Myometrial cell (primary cell): ENCODE results near the gene KCNIP2. TPM values are rescaled to one million over a fixed set of nuclear protein-coding genes. Genes with fewer than 3 reads are reported as not detected.

ENCODE experiments used
- total RNA-seq: library from RNA; depleted of rRNA; stranded (reverse); fragments of >200 nt; gene quantifications from 2 replicates; pipeline ENCODE4 v1.2.3, GENCODE V29; 2015

KCNIP2 gene
- 0.18 TPM in 1 of 2 replicates, not detected in the other for total RNA-seq

DNA sequence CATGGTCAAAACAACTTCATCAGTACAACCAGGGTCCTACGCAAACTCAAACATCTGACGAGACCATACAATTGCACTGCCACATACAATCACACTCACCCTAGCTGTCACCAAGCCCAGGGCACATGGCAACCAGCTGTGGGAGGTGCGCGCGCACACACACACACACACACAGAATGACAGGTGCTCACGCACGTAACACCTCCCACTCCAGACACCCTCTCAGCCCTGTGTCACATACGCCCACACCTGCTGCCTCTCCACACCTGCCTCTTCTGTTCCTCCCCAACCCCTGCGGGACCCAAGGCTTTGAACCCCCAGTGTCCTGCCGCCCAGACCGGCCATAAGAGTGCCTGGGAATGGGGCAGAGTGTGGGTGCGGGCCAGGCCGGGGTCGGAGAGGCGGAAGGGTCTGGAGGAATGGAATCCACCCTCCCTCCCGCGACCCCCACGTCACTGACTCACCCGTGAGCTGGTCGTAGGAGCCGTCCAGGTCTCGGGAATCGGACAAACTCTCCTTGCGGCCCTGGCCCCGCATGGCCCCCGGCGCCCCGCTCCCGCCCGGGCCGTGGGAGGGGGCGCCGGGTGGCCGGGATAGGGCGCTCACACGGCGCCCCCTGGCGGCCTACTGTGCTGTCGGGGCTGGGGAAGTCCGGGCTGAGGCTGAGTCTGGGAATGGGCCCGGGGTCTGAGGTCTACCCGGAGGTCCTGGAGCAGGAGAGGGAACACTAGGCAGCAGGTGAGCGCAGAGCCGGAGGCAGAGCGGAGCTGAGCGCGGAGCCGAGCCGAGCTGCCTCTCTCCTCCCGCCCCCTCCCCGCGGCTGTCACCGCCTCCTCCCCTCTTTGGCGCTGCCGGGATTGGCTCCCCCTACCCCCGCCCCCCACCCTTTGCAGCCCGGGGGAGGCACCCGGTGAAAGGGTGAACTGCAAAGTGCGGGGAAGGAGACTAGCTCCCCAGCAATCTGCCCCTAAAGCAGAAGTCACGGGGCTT, at the start of gene KCNIP2:
Gene KCNIP2 (minus strand): TSS at position 769 of the 990 bp plus-strand sequence. CDS start 232 bp downstream, at position 537.

DNA sequence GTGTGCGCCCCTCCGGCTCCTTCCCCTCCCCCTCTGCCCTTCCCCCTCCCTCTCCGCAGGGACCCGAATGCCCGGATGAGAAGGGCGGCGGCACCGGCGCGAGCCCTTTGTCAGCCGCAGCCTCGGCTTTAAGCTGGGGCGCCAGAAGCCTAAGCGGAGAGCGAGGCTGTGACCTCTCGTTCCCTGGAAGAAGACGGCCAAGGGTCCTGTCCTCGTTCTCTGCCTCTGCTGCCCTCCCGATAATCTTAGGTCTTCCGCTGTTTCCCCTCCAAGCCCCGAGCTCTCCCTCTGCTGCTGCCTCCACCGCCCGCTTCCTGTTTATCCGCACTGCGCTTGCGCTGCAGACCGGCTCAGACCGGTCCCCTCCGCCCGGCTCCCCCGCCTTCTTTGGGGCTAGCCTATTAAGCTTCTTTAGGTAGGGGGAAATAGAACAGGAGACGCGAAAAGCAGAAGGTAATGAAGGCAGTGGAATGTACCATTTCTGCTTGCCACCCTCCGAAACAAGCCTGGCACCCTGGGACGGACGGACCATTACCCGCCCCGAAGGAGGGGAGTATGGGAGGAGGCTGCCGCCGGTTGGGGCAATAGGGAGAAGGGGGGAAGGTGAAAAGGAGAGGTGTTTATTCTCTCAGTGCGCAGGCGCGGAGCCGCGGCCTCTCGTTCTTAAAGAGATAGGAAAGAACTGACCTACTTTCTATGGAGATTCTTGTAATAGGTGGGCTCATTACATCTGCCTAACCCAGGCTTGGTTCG, 25.3 kb downstream of the KCNIP2 start, which contains the start of gene OGA:
Gene OGA (minus strand): TSS at position 326 of the 753 bp plus-strand sequence. CDS start 422 bp downstream, outside the sequence.

DNA sequence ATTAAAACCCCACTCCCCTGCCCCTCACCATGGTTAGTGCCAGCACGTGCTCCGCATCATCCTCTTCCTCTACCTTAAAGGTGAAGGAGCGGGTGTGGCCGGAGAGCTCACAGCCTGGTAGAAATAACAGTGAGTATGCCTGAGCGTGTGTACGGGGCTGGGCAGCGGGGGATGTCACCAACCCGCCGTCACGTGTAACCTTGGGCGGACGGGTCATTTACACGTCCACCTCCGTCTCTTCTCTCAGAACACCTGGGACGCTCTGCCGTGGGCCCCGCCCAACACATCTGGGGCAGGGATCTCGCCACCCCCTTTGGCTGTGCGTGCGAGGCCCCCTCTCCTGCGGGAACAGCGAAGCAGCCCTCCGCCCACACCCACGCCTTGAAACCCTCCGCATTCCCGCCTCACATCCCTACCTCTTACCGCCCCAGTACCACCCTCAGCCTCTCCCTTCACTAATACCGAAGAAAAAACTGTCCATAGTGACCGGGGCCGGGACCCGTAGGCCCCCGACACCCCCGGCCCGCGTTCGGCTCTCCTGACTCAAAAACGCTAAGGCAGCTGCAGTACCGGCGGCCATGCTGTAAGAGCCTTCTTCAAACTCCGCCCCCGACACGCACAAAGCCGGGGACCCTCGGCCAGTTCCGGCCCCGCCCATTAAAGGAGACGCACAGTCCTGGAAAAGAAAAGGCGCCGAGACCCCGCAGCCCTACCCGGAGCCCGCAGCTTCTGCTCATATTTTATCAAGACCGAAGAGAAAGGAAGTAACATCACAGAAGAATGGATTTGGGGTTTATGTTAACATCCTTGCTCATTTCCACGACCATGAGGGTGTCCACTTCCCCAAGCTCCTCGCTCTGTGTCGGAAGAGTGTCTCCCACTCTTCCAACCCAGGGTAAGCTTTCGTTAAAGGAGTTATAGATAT, 60.5 kb downstream of the KCNIP2 start, which contains the start of gene NPM3:
Gene NPM3 (minus strand): TSS at position 636 of the 925 bp plus-strand sequence. CDS start 56 bp downstream, at position 580.

Other genes with a start within 250 kb of the KCNIP2 start
- 13.8 and 15.8 TPM in 2 replicates for gene FBXW4, start 148.6 kb downstream of the KCNIP2 start, total RNA-seq
- not detected in 2 replicates for gene FGF8, start 67.7 kb downstream of the KCNIP2 start, total RNA-seq
- gene NPM3, start 60.4 kb downstream of the KCNIP2 start, total RNA-seq, result 159 and 178 TPM in 2 replicates
- gene OGA, start 25.4 kb downstream of the KCNIP2 start, total RNA-seq, result 37.2 and 53.2 TPM in 2 replicates
- 8.2 and 10.7 TPM in 2 replicates for gene ARMH3, start 212.4 kb upstream of the KCNIP2 start, total RNA-seq
- gene HPS6, start 221.5 kb upstream of the KCNIP2 start, total RNA-seq, result 32.0 and 36.5 TPM in 2 replicates